Measurements from ENCODE around the gene MTMR4. TPM values are rescaled to one million over a fixed set of nuclear protein-coding genes. Genes with fewer than 3 reads are reported as not detected.

MTMR4 gene
- total RNA-seq, 1 experiment from 2014 or later = 67.2 TPM

DNA sequence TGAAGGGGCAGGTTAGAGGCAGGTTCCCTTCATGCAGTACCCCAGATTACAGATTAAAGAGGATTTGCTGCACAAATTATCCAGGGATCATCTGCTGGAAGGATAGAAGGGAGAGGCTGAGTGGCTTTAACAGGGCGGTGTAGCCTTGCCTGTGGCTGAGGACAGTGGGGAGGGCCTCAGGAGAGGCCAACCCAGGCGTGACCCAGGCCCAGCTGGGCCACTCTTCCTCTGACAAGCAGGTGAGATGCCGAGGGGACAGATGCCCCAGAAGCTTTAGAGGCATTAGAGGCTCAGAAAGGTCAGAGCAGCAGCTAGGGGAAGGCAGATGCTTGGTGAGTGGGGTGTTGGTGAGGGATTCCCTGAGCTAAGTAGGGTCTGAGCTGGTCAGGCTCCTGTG, 18.1 kb upstream of the MTMR4 start:
- Histone ChIP-seq H3K9me3 (ENCODE audit: control insufficient read depth in 1 of 2, insufficient read depth in 1 of 2, low read depth in 1 of 2, low read length in 2 of 2) (no peaks in the 10 kb centered on the region), H4K20me1 (ENCODE audit: insufficient read depth) (no peaks in the 10 kb centered on the region), H3K27me3 (ENCODE audit: insufficient read depth, low read length) (no peaks in the 10 kb centered on the region; the same call in 1 of the 2 replicates), H3K4me2 (ENCODE audit: low read length) (peak overlapping the region; percentile 84), H2AFZ (ENCODE audit: low read depth, low read length, poor library complexity, severe bottlenecking) (peak overlapping the region; percentile 93), H3K4me3 (replicated peaks in 1 of 2; ENCODE audit: low read depth in 1 of 2, low read length in 2 of 2) (peak overlapping the region in 1 of 2 experiments; percentile 56; a peak in 2 of 4 replicates), H3K9me2 (ENCODE audit: insufficient read depth) (no peaks in the 10 kb centered on the region), H3K27ac (ENCODE audit: low read depth, low read length) (no peak overlapping the region), H3K4me1 (ENCODE audit: control insufficient read depth in 1 of 2, insufficient read depth in 2 of 2, low read length in 2 of 2) (peaks cover 25 to 52% of the 10 kb centered on the region in 2 experiments), H3K36me3 (ENCODE audit: control insufficient read depth in 1 of 2, insufficient read depth in 2 of 2, low read length in 2 of 2) (no peaks in the 10 kb centered on the region), H3K9ac (ENCODE audit: low read length) (peak overlapping the region; percentile 33; the same call in 1 of the 2 replicates), H3K79me2 (ENCODE audit: insufficient read depth, low read length) (no peaks in the 10 kb centered on the region)
- ATAC-seq (no peak), DNase-seq (ENCODE audit: low read depth, low spot score) (no peak)
- BruUV-seq (replicated peaks) = no TSS peak
- ChIA-PET CTCF (interaction anchor here (1.1 kb wide), 1 partner anchor 9 kb away, joined by 4 read pairs; no protein-coding TSS in a partner anchor), POLR2A (interaction anchor here (1.4 to 4.8 kb wide), 4 partner anchors 12 to 99 kb away, joined by 3 to 33 read pairs (median 16); no protein-coding TSS in a partner anchor), RAD21 (ENCODE audit: low non-redundant PET in 1 of 2, low total read pairs in 2 of 2, uncharacterized antibody in 2 of 2, unreplicated experiment in 2 of 2) (no interaction called here)
- intact Hi-C loops (cut with micrococcal nuclease) = no loop called here
- TF ChIP-seq, protein P1, sequence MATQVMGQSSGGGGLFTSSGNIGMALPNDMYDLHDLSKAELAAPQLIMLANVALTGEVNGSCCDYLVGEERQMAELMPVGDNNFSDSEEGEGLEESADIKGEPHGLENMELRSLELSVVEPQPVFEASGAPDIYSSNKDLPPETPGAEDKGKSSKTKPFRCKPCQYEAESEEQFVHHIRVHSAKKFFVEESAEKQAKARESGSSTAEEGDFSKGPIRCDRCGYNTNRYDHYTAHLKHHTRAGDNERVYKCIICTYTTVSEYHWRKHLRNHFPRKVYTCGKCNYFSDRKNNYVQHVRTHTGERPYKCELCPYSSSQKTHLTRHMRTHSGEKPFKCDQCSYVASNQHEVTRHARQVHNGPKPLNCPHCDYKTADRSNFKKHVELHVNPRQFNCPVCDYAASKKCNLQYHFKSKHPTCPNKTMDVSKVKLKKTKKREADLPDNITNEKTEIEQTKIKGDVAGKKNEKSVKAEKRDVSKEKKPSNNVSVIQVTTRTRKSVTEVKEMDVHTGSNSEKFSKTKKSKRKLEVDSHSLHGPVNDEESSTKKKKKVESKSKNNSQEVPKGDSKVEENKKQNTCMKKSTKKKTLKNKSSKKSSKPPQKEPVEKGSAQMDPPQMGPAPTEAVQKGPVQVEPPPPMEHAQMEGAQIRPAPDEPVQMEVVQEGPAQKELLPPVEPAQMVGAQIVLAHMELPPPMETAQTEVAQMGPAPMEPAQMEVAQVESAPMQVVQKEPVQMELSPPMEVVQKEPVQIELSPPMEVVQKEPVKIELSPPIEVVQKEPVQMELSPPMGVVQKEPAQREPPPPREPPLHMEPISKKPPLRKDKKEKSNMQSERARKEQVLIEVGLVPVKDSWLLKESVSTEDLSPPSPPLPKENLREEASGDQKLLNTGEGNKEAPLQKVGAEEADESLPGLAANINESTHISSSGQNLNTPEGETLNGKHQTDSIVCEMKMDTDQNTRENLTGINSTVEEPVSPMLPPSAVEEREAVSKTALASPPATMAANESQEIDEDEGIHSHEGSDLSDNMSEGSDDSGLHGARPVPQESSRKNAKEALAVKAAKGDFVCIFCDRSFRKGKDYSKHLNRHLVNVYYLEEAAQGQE (IDR thresholded peaks at IDR 0.05; ENCODE audit: low read depth) = no peak
- TF ChIP-seq EZH2 (IDR thresholded peaks at IDR 0.05) = no peak
- TF ChIP-seq YY1 (IDR thresholded peaks at IDR 0.05; ENCODE audit: extremely low read depth, insufficient replicate concordance, low read depth, low read length) = no peak
- TF ChIP-seq EGR1 (IDR thresholded peaks at IDR 0.05; ENCODE audit: low read depth) = no peak
